Bronchial epithelial cell (primary cell): ENCODE measurements around the gene ANK2. TPM values are rescaled to one million over a fixed set of nuclear protein-coding genes. Genes with fewer than 3 reads are reported as not detected.
A peak's percentile ranks its signal among the peaks of the same experiment; 100 is the strongest.

Experiments
- DNase-seq: peaks from one replicate; pipeline ENCODE4 v3.0.0-alpha.2; 2010; ENCODE audit warnings: low read depth
- FAIRE-seq: peaks from 2 replicates; lab custom pipeline; 2011; peaks lifted over from hg19 to GRCh38; lab: Jason Lieb, UNC
- H3K27me3 ChIP-seq: 2 replicates; pipeline ENCODE4 v1.5.1; 2011; ENCODE audit warnings: low read length; ENCODE audit not compliant: control insufficient read depth, insufficient read depth
- H3K36me3 ChIP-seq: 2 replicates; pipeline ENCODE4 v1.5.1; 2011; ENCODE audit warnings: low read length; ENCODE audit not compliant: control insufficient read depth, insufficient read depth
- H3K4me3 ChIP-seq: 2 replicates; pipeline ENCODE4 v1.5.1; 2011; ENCODE audit warnings: mild to moderate bottlenecking, low read depth, low read length, control low read depth
- total RNA-seq: library from RNA; depleted of rRNA; stranded (reverse); fragments of >200 nt; gene quantifications from 2 replicates; pipeline ENCODE4 v1.2.1, GENCODE V29; 2014
- TF ChIP-seq, protein P1 (sequence below): IDR thresholded peaks from 2 replicates; pipeline ENCODE4 v1.5.1; 2011; ENCODE audit warnings: mild to moderate bottlenecking, moderate library complexity, low read length, control low read depth, inconsistent platforms; ENCODE audit not compliant: insufficient read depth, severe bottlenecking

ANK2 gene
- total RNA-seq, 1 donor from 2014 or later: 2.6 TPM

DNA sequence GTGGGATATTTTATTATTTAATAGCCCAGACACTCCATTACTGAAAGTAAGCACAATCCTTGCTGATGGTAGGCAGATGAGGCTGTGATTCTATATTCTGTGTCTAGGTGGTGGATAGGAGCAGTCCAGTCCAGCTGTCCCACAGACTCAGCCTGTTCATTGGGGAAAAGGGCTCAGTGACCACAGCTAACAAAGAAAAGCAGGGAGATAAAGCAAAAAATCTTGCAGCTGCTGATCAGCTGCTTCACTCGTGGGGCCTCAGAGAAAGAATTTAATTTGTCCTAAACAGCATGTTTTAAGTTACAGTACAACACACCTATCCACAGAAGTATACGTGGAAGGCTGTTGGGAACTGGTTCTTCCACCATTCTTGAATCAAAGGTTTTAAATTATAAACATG, 40.7 kb upstream of the ANK2 start:
- Histone ChIP-seq H3K4me3 (no peak overlapping the region), H3K36me3 (no peaks in the 10 kb centered on the region), H3K27me3 (no peaks in the 10 kb centered on the region)
- FAIRE-seq: no peak
- TF ChIP-seq, protein P1, sequence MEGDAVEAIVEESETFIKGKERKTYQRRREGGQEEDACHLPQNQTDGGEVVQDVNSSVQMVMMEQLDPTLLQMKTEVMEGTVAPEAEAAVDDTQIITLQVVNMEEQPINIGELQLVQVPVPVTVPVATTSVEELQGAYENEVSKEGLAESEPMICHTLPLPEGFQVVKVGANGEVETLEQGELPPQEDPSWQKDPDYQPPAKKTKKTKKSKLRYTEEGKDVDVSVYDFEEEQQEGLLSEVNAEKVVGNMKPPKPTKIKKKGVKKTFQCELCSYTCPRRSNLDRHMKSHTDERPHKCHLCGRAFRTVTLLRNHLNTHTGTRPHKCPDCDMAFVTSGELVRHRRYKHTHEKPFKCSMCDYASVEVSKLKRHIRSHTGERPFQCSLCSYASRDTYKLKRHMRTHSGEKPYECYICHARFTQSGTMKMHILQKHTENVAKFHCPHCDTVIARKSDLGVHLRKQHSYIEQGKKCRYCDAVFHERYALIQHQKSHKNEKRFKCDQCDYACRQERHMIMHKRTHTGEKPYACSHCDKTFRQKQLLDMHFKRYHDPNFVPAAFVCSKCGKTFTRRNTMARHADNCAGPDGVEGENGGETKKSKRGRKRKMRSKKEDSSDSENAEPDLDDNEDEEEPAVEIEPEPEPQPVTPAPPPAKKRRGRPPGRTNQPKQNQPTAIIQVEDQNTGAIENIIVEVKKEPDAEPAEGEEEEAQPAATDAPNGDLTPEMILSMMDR: no peak
- DNase-seq: no peak

GRCh38 chr4:113009461-113009860, 40.0 kb upstream of the ANK2 start:
- TF ChIP-seq, protein P1: no peak
- FAIRE-seq (no peak), DNase-seq (no peak)
- Histone ChIP-seq H3K27me3 (no peaks in the 10 kb centered on the region), H3K36me3 (no peaks in the 10 kb centered on the region), H3K4me3 (no peak overlapping the region)

DNA sequence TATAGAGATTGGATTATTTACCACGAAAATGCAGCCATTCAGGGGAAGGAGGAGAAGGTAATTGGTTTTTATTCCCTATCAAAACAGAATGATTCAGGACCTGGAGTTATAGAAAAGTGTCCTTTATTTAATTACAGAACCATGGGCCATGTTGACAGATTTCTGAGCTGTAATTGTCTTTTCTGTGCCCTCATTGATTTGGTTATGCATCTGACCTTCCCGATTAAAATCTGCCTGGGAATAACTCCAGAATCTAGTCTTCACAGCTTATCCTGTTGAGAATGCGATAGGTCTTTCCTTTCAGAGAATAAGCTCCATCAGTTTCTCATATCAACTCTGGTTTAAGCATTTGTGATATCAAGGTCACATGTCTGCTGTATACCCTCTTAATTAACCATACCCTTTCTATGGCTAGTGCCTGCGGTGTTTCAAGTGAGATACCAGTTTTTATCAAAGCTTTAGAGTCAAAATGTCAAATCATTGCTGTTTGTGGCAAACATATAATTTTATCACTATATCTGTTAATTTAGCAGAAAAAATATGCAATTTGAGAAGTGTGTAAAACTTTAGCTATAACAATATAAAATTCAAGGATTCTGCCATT, 37.2 kb upstream of the ANK2 start:
- H3K4me3 ChIP-seq: no peak overlapping the region
- FAIRE-seq: no peak
- no peaks in the 10 kb centered on the region for H3K36me3 ChIP-seq
- no peaks in the 10 kb centered on the region for H3K27me3 ChIP-seq
- no peak for DNase-seq
- TF ChIP-seq, protein P1: no peak

- H3K36me3 ChIP-seq: no peaks in the 10 kb centered on the region
- FAIRE-seq (no peak), DNase-seq (no peak)
- no peaks in the 10 kb centered on the region for H3K27me3 ChIP-seq
- H3K4me3 ChIP-seq: no peak overlapping the region
- TF ChIP-seq, protein P1: no peak
These were observed 36.7 kb upstream of the ANK2 start for GRCh38 chr4:113012786-113013185.

GRCh38 chr4:113013751-113014150, 35.7 kb upstream of the ANK2 start:
- TF ChIP-seq, protein P1: no peak
- DNase-seq (no peak), FAIRE-seq (no peak)
- H3K27me3 ChIP-seq: no peaks in the 10 kb centered on the region
- no peaks in the 10 kb centered on the region for H3K36me3 ChIP-seq
- no peak overlapping the region for H3K4me3 ChIP-seq

DNA sequence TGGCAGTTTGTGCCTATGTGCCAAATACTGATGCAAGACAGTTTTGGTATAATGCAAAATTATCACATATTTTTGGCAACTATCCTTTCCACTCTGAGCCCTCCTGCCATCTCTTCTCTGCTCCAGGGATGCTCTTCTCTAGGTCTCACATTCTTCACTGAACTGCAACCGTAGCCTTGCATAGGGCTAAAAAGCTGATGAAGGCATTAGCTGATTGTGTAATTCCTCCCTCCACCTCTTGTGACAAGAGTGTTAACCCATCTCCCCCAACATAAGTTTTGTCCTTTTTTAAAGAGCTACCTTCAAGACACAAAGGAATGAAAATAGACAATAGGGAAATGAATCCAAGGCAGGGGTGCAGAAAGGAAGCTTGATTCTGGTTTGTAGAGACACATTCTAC, 33.1 kb upstream of the ANK2 start:
- no peak overlapping the region for H3K4me3 ChIP-seq
- no peaks in the 10 kb centered on the region for H3K27me3 ChIP-seq
- DNase-seq: no peak
- no peaks in the 10 kb centered on the region for H3K36me3 ChIP-seq
- TF ChIP-seq, protein P1: no peak
- peak; percentile 58 for FAIRE-seq
